ENCODE results near the gene ZNF750.

The ZNF750 gene

GRCh38 chr17:82839617-82840292, at the start of gene ZNF750:
TSS of gene ZNF750 (minus strand) at chr17:82840022. CDS start at chr17:82832454, 7,568 bp downstream.
- TF ChIP-seq EP300 (IDR thresholded peaks at IDR 0.05; ENCODE audit: borderline replicate concordance) = no peak
- no peak for TF ChIP-seq FOXM1 (IDR thresholded peaks at IDR 0.05; ENCODE audit: borderline replicate concordance, low read depth)
- TF ChIP-seq YY1 (IDR thresholded peaks at IDR 0.05; ENCODE audit: low read depth) = no peak
- TF ChIP-seq TEAD4 (IDR thresholded peaks at IDR 0.05) = no peak
- TF ChIP-seq CREB1 (IDR thresholded peaks at IDR 0.05; ENCODE audit: low read depth) = no peak
- TF ChIP-seq, protein P1, sequence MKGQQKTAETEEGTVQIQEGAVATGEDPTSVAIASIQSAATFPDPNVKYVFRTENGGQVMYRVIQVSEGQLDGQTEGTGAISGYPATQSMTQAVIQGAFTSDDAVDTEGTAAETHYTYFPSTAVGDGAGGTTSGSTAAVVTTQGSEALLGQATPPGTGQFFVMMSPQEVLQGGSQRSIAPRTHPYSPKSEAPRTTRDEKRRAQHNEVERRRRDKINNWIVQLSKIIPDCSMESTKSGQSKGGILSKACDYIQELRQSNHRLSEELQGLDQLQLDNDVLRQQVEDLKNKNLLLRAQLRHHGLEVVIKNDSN (IDR thresholded peaks at IDR 0.05) = no peak
- no peak for TF ChIP-seq ZBTB7A (IDR thresholded peaks at IDR 0.05; ENCODE audit: low read depth)

DNA sequence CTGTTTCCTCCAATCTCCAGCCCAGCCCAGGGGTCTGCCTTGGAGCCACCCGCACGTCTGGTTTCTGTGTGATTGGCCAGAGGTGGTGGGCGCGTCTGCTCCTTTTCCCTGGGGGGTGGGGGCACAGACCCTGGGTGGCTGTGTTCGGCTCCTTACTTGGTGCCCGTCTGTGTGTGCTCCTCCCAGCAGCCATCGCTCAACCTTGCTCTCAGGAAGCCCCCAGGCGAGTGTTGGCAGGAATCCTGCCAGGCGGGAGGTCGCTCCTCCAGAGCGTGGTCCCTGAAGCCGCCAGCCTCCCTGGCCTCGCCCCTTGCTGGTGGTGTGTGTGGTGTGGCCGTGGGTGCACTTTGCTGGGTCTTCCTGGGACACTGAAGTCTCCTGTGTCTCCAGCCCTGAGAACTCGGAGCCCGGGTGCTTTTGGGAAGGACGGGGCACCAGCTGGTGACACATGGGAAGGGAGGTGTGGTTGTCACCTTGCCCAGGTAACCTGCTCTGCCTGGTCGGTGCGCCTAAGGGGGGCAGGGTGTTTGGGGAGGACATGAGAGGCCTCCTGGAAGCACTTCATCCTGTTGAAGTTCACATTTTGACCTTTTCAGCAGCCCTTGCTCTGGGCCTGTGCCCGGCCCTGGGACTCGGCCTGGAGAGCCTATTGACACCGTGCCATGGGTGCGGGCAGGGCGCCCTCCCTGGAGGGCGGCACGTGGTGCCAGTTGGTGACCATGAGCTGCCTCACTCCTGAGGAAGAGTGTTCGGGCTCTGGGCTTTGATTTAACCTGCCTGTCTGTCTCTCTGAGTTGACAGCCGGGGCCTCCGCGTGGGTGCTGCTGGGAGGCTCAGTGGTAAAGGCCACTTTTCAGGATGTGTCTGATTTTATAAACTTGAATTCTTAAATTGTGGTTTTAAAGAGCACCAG, 49.0 kb upstream of the ZNF750 start:
- TF ChIP-seq NFIC (IDR thresholded peaks at IDR 0.05) = no peak; the same call in 1 of the 2 replicates
- no peak for TF ChIP-seq EP300 (IDR thresholded peaks at IDR 0.05; ENCODE audit: borderline replicate concordance)
- TF ChIP-seq EGR1 (IDR thresholded peaks at IDR 0.05) = no peak
- no peak for TF ChIP-seq CEBPB (IDR thresholded peaks at IDR 0.05)
- no peak for TF ChIP-seq TCF12 (IDR thresholded peaks at IDR 0.05; ENCODE audit: low read depth)
- TF ChIP-seq, protein P2, sequence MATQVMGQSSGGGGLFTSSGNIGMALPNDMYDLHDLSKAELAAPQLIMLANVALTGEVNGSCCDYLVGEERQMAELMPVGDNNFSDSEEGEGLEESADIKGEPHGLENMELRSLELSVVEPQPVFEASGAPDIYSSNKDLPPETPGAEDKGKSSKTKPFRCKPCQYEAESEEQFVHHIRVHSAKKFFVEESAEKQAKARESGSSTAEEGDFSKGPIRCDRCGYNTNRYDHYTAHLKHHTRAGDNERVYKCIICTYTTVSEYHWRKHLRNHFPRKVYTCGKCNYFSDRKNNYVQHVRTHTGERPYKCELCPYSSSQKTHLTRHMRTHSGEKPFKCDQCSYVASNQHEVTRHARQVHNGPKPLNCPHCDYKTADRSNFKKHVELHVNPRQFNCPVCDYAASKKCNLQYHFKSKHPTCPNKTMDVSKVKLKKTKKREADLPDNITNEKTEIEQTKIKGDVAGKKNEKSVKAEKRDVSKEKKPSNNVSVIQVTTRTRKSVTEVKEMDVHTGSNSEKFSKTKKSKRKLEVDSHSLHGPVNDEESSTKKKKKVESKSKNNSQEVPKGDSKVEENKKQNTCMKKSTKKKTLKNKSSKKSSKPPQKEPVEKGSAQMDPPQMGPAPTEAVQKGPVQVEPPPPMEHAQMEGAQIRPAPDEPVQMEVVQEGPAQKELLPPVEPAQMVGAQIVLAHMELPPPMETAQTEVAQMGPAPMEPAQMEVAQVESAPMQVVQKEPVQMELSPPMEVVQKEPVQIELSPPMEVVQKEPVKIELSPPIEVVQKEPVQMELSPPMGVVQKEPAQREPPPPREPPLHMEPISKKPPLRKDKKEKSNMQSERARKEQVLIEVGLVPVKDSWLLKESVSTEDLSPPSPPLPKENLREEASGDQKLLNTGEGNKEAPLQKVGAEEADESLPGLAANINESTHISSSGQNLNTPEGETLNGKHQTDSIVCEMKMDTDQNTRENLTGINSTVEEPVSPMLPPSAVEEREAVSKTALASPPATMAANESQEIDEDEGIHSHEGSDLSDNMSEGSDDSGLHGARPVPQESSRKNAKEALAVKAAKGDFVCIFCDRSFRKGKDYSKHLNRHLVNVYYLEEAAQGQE (IDR thresholded peaks at IDR 0.05; ENCODE audit: low read depth) = no peak
- no peak for TF ChIP-seq TEAD4 (IDR thresholded peaks at IDR 0.05)
- no peak for TF ChIP-seq YY1 (IDR thresholded peaks at IDR 0.05; ENCODE audit: low read depth)
- TF ChIP-seq ZBTB7A (IDR thresholded peaks at IDR 0.05; ENCODE audit: low read depth) = no peak
- TF ChIP-seq, protein P3, sequence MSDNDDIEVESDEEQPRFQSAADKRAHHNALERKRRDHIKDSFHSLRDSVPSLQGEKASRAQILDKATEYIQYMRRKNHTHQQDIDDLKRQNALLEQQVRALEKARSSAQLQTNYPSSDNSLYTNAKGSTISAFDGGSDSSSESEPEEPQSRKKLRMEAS (IDR thresholded peaks at IDR 0.05) = peak; percentile 91
- TF ChIP-seq RAD21 (IDR thresholded peaks at IDR 0.05; ENCODE audit: low read depth) = 0 out of 2 replicates have a peak, but pooled peaks have one; percentile 3
- TF ChIP-seq FOXM1 (IDR thresholded peaks at IDR 0.05; ENCODE audit: borderline replicate concordance, low read depth) = no peak
- TF ChIP-seq, protein P1 (IDR thresholded peaks at IDR 0.05) = peak; percentile 76
- TF ChIP-seq TAF1 (IDR thresholded peaks at IDR 0.05; ENCODE audit: low read depth) = no peak

GRCh38 chr17:82887255-82888164, 47.7 kb upstream of the ZNF750 start:
- TF ChIP-seq YY1 (IDR thresholded peaks at IDR 0.05; ENCODE audit: low read depth) = no peak
- TF ChIP-seq EGR1 (IDR thresholded peaks at IDR 0.05) = no peak
- TF ChIP-seq CREB1 (IDR thresholded peaks at IDR 0.05; ENCODE audit: low read depth) = no peak
- no peak for TF ChIP-seq TEAD4 (IDR thresholded peaks at IDR 0.05)
- TF ChIP-seq, protein P2 (IDR thresholded peaks at IDR 0.05; ENCODE audit: low read depth) = no peak

- no peak for TF ChIP-seq EGR1 (IDR thresholded peaks at IDR 0.05)
- TF ChIP-seq CREB1 (IDR thresholded peaks at IDR 0.05; ENCODE audit: low read depth) = no peak
- no peak for TF ChIP-seq YY1 (IDR thresholded peaks at IDR 0.05; ENCODE audit: low read depth)
- no peak for TF ChIP-seq ZBTB7A (IDR thresholded peaks at IDR 0.05; ENCODE audit: low read depth)
- TF ChIP-seq, protein P3 (IDR thresholded peaks at IDR 0.05) = no peak
- TF ChIP-seq TAF1 (IDR thresholded peaks at IDR 0.05; ENCODE audit: low read depth) = no peak
- no peak for TF ChIP-seq TCF12 (IDR thresholded peaks at IDR 0.05; ENCODE audit: low read depth)
- TF ChIP-seq CEBPB (IDR thresholded peaks at IDR 0.05) = no peak
- no peak for TF ChIP-seq RAD21 (IDR thresholded peaks at IDR 0.05; ENCODE audit: low read depth)
- no peak for TF ChIP-seq FOXM1 (IDR thresholded peaks at IDR 0.05; ENCODE audit: borderline replicate concordance, low read depth)
- TF ChIP-seq NFIC (IDR thresholded peaks at IDR 0.05) = no peak
- no peak for TF ChIP-seq TEAD4 (IDR thresholded peaks at IDR 0.05)
- TF ChIP-seq, protein P2 (IDR thresholded peaks at IDR 0.05; ENCODE audit: low read depth) = no peak
- TF ChIP-seq EP300 (IDR thresholded peaks at IDR 0.05; ENCODE audit: borderline replicate concordance) = no peak
- TF ChIP-seq, protein P1 (IDR thresholded peaks at IDR 0.05) = no peak
Observed at GRCh38 chr17:82884970-82885353, 45.1 kb upstream of the ZNF750 start.
